NCI-H2227 (cell line): ENCODE results near the gene GPC6.

Experiments
- DNase-seq: peaks from one replicate; lab custom pipeline; 2025; ENCODE audit not compliant: unreplicated experiment; lab: John Stamatoyannopoulos, UW

Gene GPC6

DNA sequence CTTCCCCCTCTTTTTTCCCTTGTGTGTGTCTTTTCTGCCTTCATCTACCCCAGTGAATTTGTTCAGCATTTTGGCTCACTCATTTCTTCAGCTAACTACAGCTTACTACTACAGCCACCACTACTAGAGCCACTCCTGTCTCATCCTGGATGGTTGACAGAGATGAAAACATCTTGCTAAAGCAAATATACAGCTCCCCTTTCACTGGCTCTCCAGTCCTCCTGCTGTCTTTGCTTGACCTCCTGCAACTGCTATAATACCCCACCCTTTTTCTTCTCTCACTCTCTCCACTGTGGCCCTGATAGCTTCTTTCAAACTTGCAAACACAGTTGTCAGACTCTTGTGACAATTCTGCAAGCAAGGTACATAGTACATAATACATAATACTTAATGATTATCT, 729.3 kb downstream of the GPC6 start:
- no peak for DNase-seq

DNA sequence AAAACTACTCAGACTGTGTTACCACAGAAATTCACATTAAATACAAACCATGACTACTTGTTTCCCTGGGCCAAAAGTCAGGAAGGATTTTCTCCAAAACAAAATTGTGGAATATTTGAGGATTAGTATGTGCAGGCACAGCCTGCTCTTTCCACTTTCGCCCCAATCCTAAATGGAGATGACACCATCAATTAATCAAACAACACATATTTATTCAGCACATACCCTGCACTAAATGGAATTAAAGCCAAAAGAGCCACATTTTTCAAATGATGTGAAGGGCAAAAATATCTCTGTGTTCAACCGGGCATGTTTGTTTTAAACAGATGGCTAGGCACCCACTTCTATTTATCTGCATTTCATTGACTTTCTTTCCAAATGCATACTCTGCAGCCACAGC, 729.8 kb downstream of the GPC6 start:
- DNase-seq, result no peak

DNA sequence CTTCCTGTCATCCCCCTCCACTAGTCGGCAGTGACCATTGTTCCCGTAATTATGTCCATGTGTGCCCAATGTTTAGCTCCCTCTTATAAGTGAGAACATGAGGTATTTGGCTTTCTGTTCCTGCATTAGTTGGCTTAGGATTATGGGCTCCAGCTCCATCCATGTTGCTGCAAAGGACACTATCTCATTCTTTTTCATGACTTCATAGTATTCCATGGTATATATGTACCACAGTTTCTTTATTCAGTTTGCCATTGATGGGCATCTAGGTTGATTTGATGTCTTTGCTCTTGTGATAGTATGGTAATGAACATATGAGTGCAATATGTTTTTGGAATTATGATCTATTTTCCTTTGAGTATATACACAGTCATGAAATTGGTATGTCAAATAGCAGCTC, 730.8 kb downstream of the GPC6 start:
- no peak for DNase-seq

DNA sequence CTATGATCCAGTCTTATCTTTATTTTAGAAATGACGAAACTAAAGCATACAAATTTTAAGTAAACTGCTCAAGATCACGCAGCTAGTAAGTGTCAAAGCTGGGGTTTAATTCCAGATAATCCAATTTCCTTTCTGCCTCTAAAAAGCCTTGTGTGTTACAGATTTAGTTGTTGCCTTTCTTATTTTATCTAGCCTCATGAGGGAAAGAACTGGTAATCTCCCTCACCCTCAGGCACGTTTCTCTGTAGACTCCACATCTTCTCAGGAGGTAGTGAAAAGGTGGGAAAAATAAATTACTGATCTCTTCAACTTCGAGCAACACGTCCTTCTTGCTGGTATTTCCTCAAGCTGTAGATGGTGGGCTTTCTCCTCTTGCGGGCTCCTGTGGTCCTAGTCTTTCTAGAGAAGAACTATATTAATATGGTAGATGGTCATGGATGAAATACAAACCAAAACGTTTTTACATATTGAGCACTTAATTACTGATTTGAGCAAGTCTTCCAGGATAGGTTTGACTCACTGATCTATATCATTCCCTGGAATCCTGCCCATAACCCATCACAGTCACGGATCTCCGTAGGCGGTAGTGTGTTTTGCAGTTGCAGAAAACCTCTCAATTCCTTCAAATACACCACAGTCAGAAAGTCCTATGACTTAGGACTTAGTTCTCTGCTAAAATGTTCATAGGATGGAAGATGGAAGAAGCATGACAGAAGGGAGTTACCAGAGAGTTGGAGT, 733.4 kb downstream of the GPC6 start:
- DNase-seq, result no peak

DNA sequence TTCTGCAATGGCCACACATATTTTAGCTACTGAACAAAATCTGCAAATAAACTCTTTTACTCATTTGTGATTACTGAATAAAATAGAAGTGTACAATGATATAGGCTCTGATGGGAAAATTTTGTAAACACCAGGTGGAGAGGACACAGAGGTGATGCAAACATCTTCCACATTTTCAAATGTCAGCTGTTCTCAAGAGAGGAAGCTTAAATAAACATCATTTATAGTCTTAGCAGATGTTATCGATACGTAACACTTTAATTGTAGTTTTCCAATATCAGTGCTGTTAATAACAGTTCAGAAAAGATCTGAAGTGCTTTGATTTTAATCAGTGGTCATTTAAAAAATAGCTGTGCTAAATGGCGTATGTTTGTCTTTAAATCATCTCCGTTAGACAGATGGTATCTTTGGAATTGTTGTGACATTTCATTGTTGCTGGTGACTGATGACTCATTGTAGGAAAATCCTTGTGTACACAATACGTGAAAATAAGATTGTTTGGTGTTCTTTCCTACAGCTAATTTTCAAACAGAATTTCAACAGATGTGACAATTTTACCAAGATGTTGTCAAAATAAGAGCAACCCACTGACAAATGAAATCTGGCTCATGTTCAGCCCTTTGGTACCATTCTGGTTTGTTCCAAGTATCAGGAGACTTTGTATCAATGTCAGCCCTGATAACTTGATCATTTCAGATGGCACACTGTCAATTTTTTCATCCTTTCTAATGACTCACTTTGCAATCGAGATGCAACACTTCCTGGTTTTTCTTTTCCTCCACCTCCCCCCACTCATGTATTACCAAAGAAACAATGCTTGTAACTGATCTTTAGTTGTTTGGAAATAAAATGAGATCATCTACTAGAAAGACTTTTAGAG, 736.9 kb downstream of the GPC6 start:
- DNase-seq, result no peak

DNA sequence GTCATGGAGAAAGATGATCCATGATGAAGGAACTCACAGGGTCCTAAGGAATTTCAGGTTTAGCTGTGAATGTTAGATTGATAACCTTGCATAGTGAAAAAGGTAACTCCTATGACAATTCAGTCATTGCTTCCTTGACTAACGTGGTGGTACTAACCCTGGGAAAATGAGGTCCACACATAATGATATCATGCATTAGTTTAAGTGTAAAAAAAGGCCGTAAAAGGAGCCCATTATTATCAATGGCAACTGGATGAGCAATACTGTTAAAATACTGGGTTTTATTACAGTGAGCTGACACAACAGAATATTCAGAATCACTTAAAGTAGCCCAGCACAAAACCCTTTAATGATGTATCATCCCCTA, 737.5 kb downstream of the GPC6 start:
- DNase-seq, result no peak

DNA sequence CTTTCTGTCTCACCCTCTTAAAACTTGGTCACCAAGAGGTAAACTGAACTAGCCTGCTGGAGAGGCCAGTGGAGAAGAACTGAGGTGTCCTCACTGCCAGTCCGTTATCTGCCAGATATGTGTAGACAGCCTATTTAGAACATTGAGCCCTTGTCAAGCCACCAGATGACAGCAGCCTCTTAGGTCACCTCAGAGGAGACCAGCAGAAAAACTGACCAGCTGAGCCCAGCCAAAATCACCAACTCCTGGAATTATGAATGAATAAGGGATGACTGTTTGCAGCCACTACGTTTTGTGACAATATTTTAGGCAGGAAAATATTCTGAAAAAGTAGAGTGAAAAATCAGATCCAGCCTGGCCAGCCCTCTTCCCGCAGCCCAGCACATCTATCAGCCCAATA, 739.0 kb downstream of the GPC6 start:
- DNase-seq, result no peak

DNA sequence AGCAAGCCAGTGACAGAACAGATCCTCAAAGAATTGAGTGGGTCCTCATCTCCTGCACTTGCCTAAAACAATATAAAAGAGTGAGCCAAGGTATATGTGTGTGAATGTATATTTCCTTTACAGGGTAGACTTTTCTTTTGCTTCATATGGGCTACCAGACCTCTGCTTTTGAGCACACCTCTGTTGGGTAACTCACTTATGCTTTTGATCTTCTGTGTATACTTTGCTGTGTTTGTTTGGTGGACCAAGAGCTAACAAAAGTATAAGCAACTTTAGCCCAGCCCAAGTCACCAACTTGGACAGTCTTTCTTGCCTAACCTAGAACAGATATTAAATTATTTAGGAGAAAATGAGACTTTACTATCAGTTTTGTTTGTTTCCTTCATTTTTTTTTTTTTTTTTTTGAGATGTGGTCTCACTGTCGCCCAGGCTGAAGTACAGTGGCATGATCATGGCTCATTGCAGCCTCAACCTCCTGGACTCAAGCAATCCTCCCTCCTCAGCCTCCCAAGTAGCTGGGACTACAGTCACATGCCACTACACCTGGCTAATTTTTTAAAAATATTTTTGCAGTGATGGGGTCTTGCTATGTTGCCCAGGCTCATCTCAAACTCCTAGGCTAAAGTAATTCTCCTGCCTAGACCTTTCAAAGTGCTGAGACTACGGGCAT, 739.8 kb downstream of the GPC6 start:
- no peak for DNase-seq

DNA sequence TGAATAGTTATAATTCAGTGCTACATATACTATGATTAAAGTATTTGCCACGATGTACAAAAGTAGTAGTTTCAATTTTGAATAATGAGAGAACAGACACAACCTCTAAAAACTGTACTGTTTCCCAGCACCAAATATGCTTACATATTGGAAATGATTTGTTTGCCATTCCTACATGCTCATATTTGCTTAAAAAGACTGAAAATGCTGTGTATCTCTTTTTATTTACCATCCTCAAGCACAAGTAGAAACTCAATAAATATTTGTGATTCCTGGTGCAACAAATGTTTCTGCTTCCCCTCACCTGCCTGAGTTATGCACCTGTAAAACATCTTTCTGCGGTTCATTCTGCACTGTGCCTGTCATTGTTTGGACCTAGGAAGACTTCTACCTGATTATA, 740.7 kb downstream of the GPC6 start:
- DNase-seq, result no peak

DNA sequence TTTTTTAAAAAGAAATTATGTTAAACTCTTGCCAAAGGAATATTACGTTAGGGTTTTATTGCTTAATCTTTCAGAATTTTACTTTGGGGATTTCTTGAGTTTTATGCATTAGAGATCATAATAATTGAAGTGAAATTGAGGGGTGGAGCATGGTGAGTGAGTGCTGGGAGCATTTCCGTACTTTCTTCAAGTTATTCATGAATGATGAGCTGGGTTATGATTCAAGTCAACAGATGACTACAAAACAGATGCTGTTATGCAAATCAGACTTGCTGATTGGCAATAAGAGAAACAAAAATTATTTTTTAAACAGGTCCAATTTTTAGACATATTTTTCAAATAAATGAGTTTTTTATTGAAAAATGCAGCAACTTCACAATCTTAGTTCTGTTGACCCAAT, 748.6 kb downstream of the GPC6 start:
- no peak for DNase-seq

DNA sequence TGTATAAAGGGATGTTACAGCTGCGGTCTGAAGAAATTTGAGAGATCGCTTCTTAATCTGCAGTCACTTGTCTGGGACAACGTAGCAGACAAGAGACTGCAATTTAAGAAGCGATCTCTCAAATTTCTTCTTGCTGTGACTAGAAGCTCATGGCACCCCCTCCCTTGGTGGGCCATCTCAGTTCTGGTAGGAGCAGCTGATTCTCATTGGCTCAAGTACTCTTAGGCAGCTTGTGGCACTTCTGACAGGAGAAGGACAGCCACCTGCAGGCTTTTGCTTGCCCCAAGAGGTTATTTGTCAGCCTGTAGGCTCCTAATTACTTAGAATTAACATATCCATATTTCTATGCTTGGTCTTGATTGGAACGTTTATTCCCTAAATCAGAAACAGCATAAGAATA, 749.9 kb downstream of the GPC6 start:
- DNase-seq, result no peak

DNA sequence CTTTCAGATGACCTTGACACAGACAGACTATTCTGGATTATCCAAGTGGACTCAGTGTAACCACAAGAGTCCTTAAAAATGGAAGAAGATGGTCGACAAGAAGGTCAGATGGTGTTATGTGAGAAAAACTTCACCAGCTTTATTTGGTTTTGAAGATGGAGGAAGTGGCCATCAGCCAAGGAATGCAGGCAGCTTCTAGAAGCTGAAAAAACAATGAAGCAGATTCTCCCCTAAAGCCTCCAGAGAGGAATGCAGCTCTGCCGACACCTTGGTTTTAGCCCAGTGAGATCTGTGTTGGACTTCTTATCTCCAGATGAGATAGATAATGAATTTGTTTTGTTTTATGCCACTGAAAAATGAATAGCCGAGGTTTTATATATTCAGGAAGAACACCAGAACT, 751.4 kb downstream of the GPC6 start:
- no peak for DNase-seq

DNA sequence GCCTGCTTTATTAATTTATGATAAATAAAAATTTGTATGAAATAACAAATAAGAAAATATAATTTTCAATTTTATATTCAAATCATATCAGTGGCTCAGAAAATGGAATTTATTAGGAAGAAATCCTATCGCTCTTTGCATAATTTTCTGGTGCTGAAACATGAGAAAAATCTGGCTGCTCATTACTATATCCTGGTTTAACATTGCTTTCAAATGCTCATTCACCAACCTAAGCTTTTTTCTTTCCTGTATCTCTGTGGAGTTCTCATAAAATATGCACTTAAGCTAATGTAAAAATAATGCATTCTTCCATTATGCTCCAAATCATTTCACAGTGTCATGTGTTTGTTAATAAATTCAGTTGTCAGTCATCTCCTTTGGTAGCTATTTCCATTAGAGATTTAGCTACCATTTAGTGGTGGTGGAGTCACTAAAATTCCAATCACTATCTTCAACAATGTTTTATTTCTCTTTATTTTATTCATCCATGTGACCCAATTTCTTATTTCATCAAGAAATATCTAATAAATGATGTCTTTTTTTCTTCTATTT, 754.9 kb downstream of the GPC6 start:
- no peak for DNase-seq

DNA sequence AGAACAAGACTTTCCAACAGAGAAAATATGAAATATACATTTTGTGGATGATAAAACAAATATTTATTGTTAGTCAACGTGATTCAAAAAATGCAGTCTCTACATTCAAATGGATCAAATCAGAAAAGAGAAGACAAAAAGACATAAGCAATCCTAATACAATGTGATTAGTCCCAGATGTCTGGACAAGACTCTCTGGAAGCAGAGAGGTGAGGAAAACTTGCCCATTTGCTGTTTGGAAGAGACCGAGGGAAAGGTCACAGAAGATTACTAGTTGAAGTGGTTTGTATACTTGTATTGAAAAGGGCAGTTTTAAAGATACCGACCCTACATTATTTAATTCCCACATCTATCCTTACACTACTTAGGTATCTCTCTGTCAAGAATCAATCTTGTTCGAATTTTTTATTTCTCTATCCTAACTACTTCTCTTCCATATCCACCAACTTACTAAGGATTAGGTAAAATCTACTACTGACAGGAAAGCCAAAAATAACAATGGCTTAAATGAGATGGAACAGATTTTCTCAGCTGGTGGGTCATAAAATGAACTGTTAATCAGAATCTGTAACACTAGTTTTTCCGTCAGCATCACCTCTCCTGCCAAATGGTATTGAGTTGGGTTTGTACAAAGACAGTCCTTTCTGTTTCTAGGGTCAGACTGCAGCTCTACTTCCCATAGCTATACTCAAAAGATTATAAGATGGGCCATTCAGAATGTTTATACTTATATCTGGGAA, 755.7 kb downstream of the GPC6 start:
- DNase-seq, result no peak

DNA sequence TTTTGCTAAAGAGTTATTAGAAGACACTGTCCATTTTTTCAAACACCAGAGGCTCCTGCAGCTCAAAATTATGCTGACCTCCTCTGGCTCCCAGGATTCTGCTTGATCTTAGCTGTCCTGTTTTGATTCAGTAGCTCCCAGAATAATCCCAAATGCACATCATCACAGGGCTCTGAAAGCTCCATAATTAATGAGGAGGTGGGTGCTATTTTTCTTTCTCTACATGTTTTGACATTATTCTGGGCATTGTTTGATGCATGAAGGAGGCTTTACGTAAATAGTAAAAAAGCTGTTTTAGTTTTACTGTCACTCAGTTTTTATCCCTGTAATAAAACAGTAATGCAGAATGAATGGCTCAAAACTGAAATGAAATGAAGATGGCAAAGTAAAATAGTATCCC, 757.4 kb downstream of the GPC6 start:
- DNase-seq, result no peak

DNA sequence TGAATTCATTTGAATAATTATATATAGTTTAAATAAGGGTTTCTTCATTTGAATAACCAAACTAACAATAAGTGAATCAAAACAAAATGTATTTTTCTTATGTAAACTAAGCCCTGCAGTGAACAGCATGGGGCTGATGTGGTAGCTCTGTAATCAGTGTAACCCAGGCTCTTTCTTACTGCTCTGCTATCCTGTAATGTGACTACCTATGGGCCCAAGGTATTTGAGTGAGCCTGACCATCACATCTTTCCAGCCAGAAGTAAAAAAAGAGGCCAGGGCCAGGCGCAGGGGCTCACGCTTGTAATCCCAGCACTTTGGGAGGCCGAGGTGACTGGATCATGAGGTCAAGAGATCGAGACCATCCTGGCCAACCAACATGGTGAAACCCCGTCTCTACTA, 758.3 kb downstream of the GPC6 start:
- DNase-seq, result no peak

DNA sequence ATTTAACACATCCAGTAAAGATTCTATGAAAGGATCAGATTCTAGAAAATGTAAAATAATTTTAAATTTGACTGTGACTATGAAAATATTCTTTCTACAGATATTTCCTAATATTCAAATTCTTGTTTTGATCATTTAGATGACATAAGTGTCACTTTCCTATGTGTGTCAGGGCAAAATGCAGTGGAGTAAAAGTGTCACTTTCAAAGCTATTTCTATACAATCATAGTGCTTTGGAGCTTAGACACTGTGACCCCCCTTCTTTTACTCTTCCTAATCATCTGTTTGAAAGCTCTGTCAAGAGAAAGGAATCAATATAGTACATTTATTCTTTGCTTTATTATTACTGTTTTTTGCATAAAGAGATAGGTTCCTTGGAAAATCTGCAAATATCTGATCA, 760.9 kb downstream of the GPC6 start:
- no peak for DNase-seq

DNA sequence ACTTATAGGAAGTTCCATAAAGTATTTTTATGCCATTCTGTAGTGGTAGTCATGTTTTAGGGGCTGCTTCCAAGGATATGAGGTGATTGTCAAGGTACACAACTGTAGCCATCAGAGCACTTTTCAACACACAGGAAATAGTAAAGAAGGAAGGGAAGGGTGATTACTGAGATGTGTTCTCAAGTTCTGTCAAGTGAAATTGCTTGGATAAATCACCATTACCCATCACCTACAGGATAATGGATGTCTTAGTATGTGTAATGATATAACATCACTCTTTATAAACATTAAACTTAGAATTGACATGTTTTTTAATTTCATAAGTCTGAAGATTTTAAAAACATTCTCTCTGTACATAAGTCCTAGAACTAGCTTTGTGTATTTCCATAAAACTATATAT, 765.0 kb downstream of the GPC6 start:
- DNase-seq, result no peak

DNA sequence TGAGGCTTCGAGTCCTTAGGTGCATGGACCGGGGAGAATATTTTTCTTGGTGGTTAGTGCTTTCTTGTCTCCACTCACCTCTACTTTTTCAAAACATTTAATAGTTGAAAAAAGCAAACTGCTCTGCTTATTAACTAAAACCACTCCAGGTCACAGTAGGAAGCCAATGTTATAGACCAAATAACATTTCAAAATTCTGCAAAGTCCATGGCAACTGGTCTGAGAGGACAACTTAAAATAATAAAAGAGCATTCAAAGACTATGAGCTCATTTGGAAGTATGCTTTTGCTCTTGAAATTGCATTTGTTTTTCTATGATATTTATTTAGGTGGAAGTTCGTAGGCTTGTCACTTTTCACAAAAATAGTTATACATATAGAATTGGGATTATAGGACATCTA, 769.9 kb downstream of the GPC6 start:
- no peak for DNase-seq

DNA sequence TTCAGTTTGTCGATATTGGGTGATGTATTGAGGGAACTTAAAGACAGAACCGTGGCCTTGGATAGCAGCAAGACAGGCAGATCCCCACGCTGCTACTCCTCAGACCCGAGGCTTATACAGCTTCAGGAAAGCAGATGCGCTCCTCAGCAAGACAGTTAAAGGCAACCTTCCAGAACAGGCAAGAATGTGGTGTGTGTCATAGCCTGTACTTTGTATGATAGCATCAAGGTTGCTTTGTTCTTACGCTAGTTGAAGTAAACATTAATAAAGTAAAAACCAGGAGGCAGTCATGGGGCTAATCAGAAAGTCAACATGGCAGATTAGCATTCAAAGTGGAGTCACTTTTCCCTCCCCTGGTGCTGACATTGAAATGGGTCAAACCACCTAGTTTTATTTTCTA, 779.7 kb downstream of the GPC6 start:
- DNase-seq, result no peak

DNA sequence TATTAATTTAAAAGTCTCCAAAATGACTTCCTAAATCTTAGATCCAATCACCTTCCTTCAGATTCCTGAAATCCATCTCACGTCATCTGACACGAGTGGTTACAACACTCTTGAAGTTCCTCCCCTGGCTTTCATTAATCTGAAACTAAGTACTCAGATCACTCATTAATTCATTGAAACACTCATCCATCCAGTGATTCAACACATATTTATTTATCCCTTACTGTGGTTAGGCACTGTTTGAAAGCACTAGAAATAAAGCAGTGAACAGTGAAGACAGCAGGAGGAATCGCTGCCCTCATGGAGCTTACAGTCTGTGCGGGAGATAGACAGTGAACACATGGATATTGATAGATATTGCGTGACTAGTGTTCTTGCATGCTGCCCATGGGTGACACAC, 780.5 kb downstream of the GPC6 start:
- DNase-seq, result no peak
